ENCODE results near the gene TEAD4.
"Not testable (repeated sequence)": the region's sequence is repeated elsewhere in the genome, so short reads cannot be mapped to it uniquely, and the experiment has no call there.

The TEAD4 gene

DNA sequence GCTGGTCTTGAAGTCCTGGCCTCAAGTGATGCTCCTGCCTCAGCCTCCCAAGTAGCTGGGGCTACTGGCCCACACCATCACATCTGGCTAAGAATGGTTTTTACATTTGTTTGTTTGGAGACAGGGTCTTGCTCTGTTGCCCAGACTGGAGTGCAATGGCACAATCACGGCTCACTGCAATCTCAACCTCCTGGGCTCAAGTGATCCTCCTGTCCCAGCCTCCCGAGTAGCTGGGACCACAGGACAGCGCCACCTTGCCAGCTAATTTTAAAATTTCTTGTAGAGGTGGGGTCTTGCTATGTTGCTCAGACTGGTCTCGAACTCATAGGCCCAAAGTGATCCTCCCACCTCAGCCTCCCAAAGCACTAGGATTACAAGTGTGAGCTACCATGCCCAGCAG is 89.3 kb downstream of the TEAD4 start:
- DNase-seq (ENCODE audit: low spot score): no peak

DNA sequence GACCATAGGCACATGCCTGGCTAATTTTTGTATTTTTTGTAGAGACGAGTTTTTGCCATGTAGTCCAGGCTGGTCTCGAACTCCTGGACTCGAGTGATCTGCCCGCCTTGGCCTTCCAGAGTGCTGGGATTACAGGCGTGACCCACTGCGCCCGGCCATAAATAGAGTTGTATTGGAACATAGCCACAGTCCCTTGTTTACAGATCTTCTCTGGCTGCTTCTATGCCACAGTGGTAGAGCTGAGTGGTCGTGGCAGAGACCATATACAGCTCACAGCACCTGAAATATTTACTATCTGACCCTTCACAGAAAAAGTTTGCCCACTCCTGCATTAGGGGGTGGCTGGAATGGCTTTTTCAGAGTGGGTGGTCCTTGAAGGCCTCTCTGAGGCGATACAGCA is 90.0 kb downstream of the TEAD4 start:
- DNase-seq (ENCODE audit: low spot score): no peak

DNA sequence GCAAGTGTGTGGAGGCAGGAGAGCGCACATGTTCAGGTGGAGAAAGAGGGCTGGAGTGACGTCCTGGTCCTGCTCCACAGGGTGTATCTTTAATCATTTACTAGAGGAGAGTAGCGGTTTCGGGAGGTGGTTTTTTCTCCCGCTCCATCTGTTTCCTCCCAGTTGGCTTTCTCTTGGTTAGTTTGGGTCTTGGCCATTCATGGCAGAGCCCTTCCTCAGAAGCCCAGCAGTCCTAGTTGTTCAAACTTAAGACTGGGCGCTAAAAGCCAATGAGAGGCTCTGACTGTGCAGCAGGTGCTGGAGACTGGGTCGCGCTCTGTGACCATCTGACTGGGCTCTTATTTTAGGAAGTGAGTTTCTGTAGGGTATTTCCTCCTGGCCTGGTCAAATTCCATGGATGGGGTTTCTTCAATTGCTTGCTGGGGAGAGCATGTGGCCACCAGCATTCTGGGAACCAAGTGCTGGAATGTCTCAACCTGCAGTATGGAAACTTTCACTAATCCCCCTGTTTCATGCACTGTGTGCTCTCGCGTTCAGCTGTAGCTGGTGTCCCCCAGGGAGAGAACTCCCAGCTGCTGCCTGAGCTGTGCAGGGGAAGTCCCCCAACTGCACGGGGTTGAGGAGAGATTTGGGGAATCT is 90.5 kb downstream of the TEAD4 start:
- DNase-seq (ENCODE audit: low spot score): no peak

DNA sequence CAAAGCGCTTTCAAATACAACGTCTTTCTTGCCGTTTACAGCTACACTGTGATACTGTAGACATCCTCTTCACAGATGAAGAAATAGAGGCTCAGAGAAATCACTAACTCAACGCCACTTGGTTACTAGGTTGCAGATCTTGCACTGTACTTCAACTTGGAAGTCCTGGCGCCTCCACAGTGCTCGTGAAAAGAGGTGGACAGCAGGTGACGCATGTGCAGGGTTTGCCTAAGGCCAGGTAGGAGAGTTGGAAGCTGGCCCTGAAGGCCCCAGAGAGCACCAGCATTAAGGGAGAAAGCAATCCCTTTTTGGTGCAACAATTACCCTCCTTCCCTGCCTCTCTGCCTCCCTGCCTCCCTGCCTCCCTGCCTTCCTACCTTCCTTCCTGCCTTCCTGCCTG is 95.2 kb downstream of the TEAD4 start:
- DNase-seq (ENCODE audit: low spot score): no peak

DNA sequence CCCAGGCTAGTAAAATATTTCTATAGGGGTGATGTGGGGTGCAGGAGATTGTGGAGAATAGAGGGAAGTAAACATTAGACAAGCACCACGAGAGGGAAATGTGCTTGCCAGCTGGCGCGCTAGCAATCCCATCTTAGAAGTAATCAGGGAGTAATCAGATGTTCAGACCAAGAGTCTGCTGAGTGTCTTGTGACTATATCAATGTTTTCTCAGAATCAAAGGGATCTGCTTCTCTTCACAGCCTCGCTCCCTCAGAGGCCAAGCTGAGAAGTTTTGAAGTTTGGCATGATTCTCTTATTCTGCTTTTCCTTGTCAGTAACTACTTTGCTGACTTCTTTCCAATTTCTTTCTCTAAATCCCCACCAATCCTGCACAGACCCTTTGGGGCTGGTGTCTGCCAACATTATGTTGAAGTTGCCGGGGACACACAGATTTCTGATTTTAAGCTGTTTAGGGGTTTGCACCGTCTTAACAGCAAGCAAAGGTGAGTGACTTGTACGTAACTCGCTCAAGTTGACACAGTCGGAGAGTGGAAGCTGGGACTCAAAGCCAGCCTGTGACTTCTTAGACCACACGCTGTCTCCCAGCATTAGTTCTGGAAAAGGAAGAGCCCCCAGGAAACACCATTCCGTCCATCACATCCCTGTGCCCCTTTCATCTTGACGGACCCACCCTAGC is 96.0 kb downstream of the TEAD4 start:
- DNase-seq (ENCODE audit: low spot score): no peak

DNA sequence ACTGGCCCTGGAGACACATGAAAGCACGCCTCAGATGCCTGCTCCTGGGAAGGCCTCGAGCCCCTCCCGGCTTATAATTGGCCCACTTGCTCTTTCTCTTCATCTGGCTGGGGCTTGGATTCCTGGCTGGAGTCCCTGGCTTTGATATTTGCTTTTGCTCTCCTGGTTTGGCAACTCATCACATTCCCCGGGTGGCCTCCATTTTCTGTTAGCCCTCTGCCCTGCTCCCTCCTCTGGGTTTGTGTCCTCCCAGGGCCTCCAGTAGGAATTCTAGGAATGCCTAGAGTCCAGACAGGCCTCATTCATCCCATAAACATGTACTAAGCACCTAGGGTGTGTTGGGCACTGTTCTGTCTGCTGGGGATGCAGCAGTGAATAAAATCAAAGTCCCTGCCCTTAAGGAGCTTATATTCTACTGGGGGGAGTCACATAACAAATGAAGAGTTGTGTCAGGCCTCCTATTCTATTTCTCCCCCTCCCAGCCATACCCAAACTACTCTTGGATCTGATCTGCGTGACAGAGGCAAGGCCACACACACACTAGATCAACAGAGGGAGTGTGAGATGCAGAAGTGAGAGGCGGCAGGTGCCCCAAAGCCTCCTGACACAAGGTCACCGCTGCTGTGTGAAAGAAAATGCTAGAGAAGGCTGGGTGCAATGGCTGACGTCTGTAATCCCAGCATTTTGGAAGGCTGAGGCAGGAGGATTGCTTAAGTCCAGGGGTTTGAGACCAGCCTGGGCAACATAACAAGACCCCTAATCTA is 96.7 kb downstream of the TEAD4 start:
- peak; percentile 61 for DNase-seq (ENCODE audit: low spot score)

DNA sequence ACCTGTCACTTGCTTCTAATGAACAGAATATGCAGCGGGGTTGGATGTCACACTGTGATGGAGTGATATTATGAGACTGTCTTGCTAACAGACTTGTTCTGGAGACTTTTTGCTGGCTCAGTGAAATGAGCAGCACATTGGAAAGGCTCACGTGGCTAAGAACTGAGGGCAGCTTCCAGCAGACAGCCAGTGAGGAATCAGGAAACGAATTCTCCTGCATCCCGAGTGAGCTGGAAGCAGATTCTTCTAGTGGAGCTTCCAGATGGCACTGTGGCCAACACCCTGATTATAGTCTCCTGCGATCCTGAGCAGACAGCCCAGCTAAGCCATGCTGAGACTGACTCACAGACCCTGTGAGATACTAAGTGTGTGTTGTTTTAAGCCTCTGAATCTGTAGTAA is 101.9 kb downstream of the TEAD4 start:
- peak; percentile 69 for DNase-seq (ENCODE audit: low spot score)

DNA sequence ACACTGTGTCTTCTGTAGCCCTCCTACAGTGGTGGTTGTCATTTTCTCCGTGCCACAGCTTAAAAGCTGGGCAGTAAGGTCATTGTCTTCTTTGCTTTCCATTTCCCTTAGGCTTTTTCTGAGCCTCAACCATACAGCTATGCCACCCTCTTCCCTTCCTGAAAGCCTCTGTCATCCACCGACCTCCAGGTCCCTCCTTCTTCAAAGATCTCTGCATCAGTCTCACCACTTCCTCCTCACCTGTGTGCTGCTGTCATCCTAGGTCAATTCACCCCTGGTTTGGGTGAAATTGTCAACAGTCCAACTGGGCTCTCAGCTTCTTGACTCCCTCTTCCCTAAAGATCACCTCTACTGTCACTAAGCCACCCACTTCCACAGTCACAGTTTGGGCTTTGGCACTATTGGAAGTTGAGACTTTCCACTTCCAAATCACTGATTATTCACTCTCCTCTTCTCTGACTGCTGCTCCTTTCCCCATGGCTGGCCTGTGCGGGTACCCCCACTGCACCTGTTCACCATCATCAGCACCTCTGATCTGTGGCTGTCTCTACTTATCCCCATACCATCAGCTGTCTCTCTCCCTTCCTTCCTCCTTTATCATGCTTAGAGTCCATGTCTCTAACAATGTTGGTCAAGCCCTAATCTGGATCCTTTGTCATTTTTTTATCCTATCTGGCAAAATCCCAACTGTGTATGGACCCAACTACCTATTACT is 102.5 kb downstream of the TEAD4 start:
- no peak for DNase-seq (ENCODE audit: low spot score)

DNA sequence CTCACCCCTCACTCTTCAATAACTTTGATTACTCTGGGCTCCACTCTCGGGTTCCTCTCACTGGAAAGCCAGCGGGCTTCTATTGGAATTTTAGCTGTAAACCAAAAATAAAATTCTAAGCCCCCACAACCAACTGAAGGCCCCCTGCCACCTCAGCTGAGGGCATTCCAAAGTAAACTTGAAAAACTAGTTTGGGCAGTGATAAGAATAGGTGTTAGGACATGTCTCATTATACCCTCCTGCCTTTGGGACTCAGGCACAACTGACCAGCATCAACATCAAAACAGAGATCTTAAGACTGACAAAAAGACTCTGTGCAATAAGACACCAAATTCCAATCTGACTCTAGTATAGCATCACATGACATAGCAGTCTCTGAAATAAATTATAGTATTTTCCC is 106.1 kb downstream of the TEAD4 start:
- DNase-seq (ENCODE audit: low spot score): no peak

DNA sequence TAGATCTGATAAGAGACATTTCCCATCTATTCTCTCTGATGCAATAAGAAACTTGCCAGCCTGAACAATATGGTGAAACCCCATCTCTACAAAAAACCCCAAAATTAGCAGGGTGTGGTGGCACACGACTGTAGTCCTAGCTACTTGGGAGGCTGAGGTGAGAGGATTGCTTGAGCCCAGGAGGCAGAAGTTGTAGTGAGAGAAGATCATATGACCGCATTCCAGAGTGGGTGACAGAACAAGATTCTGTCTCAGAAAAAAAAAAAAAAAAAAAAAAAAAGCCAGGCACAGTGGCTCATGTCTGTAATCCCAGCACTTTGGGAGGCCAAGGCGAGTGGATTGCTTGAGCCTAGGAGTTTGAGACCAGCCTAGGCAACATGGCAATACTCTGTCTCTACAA is 106.6 kb downstream of the TEAD4 start:
- not testable (repeated sequence) for DNase-seq (ENCODE audit: low spot score)

DNA sequence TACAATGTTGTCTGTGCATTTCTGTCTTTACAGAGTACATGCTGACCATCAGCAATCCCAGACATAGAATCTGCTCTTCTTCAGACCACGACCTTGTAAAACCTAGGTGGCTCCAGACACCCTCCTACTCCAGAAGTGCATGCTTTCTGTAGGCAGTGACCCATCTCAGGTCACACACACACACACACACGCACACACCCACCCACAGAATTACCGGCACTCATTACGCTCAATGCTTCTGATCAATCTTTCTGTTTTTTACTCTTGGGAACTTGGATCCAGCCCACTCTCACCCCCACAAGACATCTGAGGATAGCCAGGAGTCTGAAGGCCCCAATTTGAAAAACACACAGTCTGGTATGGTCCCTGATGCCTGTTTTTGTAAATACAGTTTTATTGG is 110.5 kb downstream of the TEAD4 start:
- DNase-seq (ENCODE audit: low spot score): no peak

DNA sequence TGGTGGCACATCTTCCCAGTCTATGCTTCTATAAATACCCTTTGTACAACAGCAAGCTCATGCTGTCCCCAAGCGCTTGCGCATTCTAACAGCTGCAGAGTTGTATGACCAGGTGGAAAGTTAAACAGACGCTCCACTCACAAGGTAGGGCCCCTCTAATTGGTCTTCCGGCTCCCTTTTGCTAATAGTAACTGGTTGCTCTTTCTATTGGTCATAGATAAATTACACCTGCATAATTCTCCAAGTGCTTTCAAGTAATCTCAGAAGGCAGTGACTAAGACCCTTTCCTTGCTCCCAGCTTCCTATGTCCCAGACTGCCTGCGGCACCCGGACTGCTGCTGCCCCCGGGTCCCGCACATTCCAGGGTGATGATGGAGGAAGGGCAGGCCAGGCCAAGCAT is 111.9 kb downstream of the TEAD4 start:
- DNase-seq (ENCODE audit: low spot score): no peak

DNA sequence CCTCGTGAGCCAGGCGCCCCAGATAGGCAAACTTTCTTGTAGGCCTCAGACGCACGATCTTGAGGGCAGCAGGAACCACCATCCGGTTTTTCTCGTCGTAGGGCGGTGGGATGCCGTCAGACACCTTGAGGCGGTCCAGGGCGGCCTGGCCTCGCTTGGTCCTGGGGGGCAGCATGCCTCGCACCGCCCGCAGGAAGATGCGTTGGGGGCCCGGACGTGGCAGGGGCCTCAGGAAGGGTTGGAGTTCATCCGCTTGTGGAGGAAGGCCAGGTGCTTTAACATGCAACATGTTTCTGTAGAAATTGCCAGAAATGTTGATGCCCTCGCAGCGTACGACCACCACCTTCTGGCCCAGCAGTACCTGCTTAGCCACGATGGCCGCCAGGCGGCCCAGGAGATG is 112.5 kb downstream of the TEAD4 start:
- no peak for DNase-seq (ENCODE audit: low spot score)

DNA sequence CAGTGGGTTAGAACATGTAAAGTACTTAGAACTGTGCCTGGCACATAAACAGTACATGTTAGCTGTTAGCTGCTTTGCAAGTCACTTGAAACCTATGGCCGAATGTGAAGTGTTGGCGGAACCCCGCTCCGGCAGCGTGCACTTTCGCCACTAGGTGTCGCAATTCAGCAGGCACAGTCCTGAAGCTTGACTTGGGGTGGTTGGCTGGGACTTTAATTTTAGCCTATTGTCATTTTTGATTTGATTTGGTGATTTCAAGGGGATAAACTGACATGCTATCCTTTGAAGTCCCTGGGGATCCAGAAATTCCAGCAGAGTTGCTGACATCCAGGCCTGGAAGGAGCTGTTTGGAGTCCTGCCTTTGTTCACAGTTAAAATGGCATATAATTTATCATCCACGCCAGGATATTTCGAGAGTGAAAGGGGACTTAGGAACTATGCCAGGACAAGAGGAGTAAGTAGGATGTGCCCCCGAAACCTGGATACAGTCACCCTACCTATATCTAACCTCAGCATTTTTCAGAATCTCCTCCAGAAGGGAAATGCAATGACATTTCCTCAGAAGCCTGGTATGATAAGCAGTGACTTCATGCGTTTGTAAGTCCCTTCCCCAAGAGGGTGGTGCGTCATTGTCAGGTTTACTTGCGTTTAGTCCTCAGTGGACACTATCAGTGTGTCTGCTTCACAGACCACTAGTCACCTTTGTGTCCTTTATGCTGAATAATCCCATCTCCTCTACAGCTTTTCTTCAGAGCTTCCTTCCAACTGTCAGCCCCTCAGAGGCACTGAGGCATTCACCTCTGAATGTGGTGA is 114.4 kb downstream of the TEAD4 start:
- DNase-seq (ENCODE audit: low spot score): peak; percentile 93

DNA sequence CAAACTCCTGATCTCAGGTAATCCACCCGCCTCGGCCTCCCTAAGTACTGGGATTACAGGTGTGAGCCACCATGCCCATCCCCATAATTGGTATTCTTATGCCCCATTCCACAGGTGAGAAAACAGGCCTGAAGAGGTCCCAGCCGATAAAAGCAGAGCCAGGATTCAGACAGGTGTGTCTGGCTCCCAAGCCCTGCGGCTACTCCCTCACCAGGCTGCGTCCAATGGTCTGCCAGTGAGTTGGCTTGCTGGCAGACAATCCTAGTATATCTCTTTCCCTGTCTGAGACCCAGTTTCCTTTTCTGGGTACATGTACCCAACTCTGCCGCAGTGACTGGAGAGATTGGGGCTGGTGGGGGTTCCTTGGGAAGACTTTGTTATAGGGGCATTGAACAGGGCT is 116.1 kb downstream of the TEAD4 start:
- no peak for DNase-seq (ENCODE audit: low spot score)

DNA sequence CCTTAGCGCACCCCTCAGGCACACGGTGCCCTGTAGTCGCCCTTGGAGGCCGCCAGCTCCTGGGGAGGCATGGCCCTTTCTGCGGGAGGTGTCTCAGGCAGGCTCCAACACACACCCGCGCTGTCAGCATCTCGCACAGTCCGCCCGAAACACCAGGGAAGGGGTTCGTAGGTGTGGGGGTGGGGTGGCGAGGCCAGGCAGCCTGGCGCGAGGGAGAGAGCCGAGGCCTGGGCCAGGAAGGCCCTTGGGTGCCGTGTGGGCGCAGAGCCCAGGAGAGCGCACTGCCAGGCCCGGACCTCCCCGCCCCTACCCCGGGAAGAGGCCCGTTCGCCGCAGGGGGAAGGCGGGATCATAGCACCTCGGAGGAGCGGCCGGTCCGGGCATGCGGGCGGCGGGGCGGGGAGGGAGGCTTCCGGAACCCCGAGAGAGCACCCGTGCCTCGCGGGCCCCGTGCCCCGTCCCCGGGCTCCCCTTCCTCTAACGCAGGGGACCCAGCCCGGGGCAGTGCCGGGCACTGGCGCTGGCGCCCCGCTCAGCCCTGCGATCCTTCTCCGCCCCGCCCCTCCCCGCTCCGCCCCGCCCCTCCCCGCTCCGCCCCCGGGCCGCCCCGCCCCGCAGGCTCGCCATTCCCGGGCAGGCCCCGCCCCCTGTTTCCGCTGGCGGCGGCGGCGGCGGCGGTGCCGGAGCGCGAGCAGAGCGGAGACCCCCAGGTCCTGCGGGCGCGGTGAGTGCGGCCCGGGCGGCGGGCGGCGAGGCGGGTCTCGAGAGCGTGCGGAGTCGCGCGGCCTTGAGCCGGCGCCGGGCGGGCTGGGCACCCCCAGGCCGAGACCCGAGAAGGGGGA is 117.8 kb downstream of the TEAD4 start, which contains the start of gene TSPAN9:
Gene TSPAN9 (plus strand): TSS at position 650 of the 842 bp plus-strand sequence. CDS start 123,815 bp downstream, outside the sequence.
- DNase-seq (ENCODE audit: low spot score): peak; percentile 93

DNA sequence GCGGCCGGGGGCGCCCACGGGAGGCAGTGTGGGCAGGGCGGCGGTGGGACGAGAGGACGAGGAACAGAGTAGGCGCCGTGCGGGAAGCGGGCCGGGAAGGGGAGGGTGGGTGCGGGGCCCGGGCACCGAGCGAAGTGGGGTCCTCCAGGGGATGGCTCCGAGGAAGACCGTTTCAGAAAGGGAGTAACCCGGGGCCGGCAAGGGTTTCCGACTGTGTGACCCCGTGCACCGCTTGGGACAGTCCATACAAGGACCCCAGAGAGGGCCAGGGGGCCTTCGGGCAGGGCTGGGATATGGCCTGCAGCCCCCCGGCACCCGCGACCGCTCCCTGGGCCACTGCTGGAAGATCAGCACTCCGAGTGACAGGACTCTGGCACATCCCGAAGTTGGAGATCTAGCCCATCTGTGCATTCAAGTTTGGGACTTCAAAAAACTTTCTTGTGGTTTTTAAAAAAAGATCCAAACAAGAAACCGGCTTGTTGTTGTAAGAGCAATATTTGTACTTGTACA is 118.4 kb downstream of the TEAD4 start:
- DNase-seq (ENCODE audit: low spot score): peak; percentile 58

DNA sequence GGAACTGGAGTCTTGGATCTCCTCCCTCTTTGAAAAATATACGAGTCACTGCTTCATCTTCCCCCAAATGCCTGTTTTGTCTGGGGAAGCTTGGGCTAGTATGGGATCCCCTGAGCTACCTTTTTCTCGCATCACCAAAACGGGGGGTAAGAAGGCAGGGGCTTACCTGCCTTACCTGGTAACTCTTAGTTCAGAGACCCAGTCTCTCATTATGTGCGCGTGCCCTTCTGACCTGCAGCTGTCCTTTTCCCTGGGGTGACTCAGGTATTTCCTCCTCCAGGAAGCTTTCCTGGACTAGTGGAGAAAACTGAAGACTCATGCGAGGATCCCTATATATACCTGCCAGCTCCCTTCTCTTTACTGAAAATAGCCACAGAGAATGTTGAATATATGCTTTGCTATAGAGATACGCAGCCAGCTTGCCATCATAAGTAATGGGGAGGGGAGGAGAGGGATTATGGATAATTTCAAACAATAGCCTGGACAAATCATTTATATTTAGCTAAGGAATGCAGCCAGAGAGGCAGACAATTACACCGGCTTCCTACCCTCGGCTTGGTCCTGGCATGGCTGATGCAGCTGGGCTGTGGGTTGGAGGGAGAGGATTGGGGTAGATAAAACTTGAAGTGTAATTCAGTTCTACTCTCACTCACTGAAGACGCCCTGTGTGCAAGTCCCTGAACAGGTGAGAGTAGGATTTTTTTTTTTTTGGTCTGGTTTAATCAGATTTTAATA is 119.1 kb downstream of the TEAD4 start:
- no peak for DNase-seq (ENCODE audit: low spot score)

DNA sequence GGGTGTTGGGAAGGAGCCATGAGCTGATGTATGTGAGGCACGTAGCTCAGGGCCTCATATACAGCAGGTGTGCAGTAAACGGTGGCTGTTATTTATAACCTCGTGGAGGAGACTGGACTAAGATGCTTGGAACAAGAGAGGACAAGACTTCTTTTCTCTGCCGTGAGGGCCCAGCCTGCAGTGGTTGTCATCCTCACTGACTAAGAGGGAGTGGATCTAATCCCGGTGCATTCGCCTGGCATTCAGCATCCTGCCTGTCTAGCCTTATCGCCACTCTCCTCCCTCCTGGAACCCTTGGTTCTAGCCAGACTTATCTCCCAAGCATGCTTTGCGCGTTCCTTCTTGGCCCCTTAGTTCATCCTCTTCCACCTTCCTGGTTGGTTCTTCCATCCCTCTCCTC is 121.9 kb downstream of the TEAD4 start:
- DNase-seq (ENCODE audit: low spot score): no peak

DNA sequence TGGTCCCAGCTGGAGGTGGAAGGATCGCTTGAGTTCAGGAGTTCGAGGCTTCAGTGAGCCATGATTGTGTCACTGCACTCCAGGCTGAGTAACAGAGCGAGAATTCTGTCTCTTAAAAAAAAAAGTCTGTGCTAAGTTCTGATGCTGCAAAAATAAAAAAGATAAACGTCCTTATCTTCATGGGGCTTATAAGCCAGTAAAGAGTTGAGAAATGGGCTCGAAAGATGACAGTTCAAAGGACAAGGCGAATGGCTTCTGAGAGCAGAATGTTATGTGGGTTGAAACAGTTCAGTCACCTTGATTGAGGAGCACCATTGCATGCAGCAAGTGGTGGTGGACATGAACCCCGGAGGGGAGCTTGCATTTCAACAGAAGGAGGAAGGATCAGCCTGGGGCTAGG is 122.7 kb downstream of the TEAD4 start:
- no peak for DNase-seq (ENCODE audit: low spot score)
